ENCODE results near the gene TYK2. TPM values are rescaled to one million over a fixed set of nuclear protein-coding genes. Genes with fewer than 3 reads are reported as not detected.

The TYK2 gene
- total and polyA plus RNA-seq, 2 of the 13 experiments (the other 11 are each of a cell fraction or from before 2014, with no cell fraction given) = 38.8 to 60.1 TPM

DNA sequence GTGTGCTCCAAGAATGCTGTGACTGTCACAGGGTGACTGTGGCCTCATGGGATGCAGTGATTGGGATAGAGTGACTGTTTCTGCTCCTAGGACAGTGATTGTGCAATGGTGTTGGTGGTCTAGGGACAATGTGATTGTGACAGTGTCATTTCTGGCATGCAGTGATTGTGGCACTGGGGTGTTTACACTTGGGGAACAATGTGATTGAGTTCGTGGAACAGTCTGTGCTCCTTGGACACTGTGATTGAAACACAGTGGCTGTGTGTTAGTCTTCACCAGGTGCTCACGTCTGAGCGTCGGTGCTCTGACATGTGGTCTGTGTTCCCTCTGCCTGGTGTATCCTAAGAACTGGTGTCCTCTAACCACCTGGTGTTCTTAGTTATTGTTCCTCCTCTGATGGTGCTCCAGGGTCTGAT lies 41.7 kb upstream of the TYK2 start:
- DNase-seq (ENCODE audit: low spot score) (no peak), ATAC-seq (no peak), FAIRE-seq (no peak)
- intact Hi-C loops (cut with micrococcal nuclease; ENCODE audit: unreplicated experiment) (no loop called here), in situ Hi-C loops (cut with HindIII; ENCODE audit: extremely low pct_ligation_motif_present, low pct_unique_long_range_greater_than_20kb) (no loop called here)
- H3K36me3 ChIP-seq (replicated peaks in 1 of 2; ENCODE audit: control insufficient read depth in 1 of 2, insufficient read depth in 2 of 2, low read length in 2 of 2) = no peaks in the 10 kb centered on the region
- no peak overlapping the region for H3K4me2 ChIP-seq (ENCODE audit: low read depth, low read length)
- H2AFZ ChIP-seq (ENCODE audit: low read length) = no peak overlapping the region
- POLR2A ChIA-PET = no interaction called here
- TF ChIP-seq, protein P1, sequence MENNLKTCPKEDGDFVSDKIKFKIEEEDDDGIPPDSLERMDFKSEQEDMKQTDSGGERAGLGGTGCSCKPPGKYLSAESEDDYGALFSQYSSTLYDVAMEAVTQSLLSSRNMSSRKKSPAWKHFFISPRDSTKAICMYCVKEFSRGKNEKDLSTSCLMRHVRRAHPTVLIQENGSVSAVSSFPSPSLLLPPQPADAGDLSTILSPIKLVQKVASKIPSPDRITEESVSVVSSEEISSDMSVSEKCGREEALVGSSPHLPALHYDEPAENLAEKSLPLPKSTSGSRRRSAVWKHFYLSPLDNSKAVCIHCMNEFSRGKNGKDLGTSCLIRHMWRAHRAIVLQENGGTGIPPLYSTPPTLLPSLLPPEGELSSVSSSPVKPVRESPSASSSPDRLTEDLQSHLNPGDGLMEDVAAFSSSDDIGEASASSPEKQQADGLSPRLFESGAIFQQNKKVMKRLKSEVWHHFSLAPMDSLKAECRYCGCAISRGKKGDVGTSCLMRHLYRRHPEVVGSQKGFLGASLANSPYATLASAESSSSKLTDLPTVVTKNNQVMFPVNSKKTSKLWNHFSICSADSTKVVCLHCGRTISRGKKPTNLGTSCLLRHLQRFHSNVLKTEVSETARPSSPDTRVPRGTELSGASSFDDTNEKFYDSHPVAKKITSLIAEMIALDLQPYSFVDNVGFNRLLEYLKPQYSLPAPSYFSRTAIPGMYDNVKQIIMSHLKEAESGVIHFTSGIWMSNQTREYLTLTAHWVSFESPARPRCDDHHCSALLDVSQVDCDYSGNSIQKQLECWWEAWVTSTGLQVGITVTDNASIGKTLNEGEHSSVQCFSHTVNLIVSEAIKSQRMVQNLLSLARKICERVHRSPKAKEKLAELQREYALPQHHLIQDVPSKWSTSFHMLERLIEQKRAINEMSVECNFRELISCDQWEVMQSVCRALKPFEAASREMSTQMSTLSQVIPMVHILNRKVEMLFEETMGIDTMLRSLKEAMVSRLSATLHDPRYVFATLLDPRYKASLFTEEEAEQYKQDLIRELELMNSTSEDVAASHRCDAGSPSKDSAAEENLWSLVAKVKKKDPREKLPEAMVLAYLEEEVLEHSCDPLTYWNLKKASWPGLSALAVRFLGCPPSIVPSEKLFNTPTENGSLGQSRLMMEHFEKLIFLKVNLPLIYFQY (CRISPR knock-in tag; IDR thresholded peaks at IDR 0.05; ENCODE audit: borderline replicate concordance) = no peak
- TF ChIP-seq STAT5B (CRISPR knock-in tag; IDR thresholded peaks at IDR 0.05) = no peak
- no peak for TF ChIP-seq GATAD2A (CRISPR knock-in tag; IDR thresholded peaks at IDR 0.05)
- 0 out of 2 replicates have a peak, but pooled peaks have one; percentile 25 for TF ChIP-seq CEBPG (CRISPR knock-in tag; IDR thresholded peaks at IDR 0.05)
- no peak for TF ChIP-seq SOX13 (IDR thresholded peaks at IDR 0.05)
- TF ChIP-seq SOX13 (CRISPR knock-in tag; conservative IDR thresholded peaks at IDR 0.05 in 1 of 2, IDR thresholded peaks at IDR 0.05 in 1 of 2) = peak in 1 of 2 experiments; percentile 34; a peak in 1 of 4 replicates
- peak; percentile 92 for TF ChIP-seq CEBPB (IDR thresholded peaks at IDR 0.05; ENCODE audit: borderline replicate concordance, low read depth, low read length)
- TF ChIP-seq ZNF143 (CRISPR knock-in tag; IDR thresholded peaks at IDR 0.05) = 0 out of 2 replicates have a peak, but pooled peaks have one; percentile 20
- TF ChIP-seq BCL6 (CRISPR knock-in tag; IDR thresholded peaks at IDR 0.05) = no peak
- no peak for TF ChIP-seq MED1 (CRISPR knock-in tag; IDR thresholded peaks at IDR 0.05)
- TF ChIP-seq ZFYVE20 (CRISPR knock-in tag; IDR thresholded peaks at IDR 0.05; ENCODE audit: borderline replicate concordance, low read depth) = no peak
- no peak for TF ChIP-seq GPN1 (CRISPR knock-in tag; IDR thresholded peaks at IDR 0.05; ENCODE audit: borderline replicate concordance)
- no peak for TF ChIP-seq RBM39 (IDR thresholded peaks at IDR 0.05; ENCODE audit: low read depth, low read length, poor library complexity, severe bottlenecking)
- no peak for TF ChIP-seq ZFP36L2 (CRISPR knock-in tag; IDR thresholded peaks at IDR 0.05)
- peak; percentile 0; the same call in 1 of the 2 replicates for TF ChIP-seq CREB1 (IDR thresholded peaks at IDR 0.05)
- no peak for TF ChIP-seq CREB1 (CRISPR knock-in tag; IDR thresholded peaks at IDR 0.05)
- no peak for TF ChIP-seq ZNF44 (CRISPR knock-in tag; IDR thresholded peaks at IDR 0.05)
- no peak for TF ChIP-seq RARA (CRISPR knock-in tag; IDR thresholded peaks at IDR 0.05)
- TF ChIP-seq, protein P2, sequence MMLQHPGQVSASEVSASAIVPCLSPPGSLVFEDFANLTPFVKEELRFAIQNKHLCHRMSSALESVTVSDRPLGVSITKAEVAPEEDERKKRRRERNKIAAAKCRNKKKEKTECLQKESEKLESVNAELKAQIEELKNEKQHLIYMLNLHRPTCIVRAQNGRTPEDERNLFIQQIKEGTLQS (CRISPR knock-in tag; IDR thresholded peaks at IDR 0.05) = no peak
- peaks cover 48% of the 10 kb centered on the region for H3K4me1 ChIP-seq (ENCODE audit: insufficient read depth, low read length)
- no peak overlapping the region for H3K27ac ChIP-seq (ENCODE audit: extremely low read length, insufficient read depth, low read length)
- peaks cover 18 to 67% of the 10 kb centered on the region in 2 experiments for H3K27me3 ChIP-seq (ENCODE audit: control insufficient read depth in 1 of 2, insufficient read depth in 2 of 2, low read length in 2 of 2)
- CTCF ChIA-PET (ENCODE audit: low intra/inter-chr PET ratio, low total read pairs) = interaction anchor here (4.1 kb wide), 1 partner anchor 17 kb away, joined by 40 read pairs; the partner anchor contains the start of gene CDC37
- no peak overlapping the region for H3K9ac ChIP-seq (ENCODE audit: insufficient read depth, low read depth, low read length)
- WGBS (ENCODE audit: low lambda C conversion rate) = 13% methylated on average over 1 of the region's 4 CpGs
- H3K79me2 ChIP-seq (ENCODE audit: insufficient read depth, low read length) = no peaks in the 10 kb centered on the region
- no peak overlapping the region for H3K4me3 ChIP-seq (replicated peaks in 1 of 3; ENCODE audit: insufficient read depth in 1 of 3, low read depth in 2 of 3, low read length in 3 of 3)
- H4K20me1 ChIP-seq (ENCODE audit: insufficient read depth, low read length) = no peaks in the 10 kb centered on the region; the same call in 1 of the 2 replicates
- no peaks in the 10 kb centered on the region for H3K9me3 ChIP-seq (ENCODE audit: low read length)
- BruUV-seq (replicated peaks) = no TSS peak
